ENCODE data around the gene SUMO4.

The SUMO4 gene

DNA sequence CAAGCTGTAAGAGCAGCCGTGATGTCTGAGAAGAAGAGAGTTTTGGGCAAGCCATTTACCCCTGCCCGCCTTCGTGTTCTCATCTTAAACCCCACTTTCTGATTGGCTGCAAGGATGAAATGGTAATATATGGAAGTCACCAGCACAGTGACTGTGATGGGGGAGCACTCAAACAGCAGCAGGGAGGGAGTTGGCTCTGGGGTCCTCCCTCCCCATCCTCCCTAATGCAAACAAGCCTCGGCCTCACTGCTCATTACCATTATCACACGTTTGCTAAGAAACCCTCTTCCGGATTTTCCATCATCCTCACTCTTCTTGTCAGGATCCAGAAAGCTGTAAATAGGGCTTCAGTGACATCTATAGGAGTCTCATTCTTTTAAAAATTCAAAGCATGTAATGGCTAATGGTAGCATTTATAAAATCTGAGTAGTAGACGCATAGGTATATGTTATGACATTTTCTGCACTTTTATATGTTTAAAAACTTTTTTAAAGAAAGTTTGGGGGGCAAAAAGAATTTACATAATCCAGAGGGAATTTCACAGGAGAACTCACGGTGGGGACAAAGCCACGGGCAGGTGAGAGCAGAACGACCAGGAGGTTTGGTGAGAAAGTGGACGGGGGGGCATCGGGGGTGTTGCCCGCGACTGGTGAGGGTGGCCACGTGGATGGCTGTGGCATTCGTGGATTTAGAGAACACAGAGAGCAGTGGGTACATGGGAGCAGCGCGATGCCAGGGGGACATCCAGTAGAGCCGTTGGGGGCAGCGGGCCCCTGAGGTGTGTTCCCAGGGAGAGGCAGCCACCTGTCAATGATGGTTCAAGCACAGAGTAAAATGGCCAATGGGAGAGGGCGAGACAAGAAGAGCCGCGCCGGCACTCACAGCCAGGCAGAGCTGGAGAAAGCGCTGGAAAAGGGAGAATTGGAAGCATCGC, 29.6 kb downstream of the SUMO4 start:
- DNase-seq (ENCODE audit: low spot score): no peak
- TF ChIP-seq, protein P1, sequence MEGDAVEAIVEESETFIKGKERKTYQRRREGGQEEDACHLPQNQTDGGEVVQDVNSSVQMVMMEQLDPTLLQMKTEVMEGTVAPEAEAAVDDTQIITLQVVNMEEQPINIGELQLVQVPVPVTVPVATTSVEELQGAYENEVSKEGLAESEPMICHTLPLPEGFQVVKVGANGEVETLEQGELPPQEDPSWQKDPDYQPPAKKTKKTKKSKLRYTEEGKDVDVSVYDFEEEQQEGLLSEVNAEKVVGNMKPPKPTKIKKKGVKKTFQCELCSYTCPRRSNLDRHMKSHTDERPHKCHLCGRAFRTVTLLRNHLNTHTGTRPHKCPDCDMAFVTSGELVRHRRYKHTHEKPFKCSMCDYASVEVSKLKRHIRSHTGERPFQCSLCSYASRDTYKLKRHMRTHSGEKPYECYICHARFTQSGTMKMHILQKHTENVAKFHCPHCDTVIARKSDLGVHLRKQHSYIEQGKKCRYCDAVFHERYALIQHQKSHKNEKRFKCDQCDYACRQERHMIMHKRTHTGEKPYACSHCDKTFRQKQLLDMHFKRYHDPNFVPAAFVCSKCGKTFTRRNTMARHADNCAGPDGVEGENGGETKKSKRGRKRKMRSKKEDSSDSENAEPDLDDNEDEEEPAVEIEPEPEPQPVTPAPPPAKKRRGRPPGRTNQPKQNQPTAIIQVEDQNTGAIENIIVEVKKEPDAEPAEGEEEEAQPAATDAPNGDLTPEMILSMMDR (IDR thresholded peaks at IDR 0.05): no peak
- H3K27ac ChIP-seq: no peak overlapping the region
- H3K4me3 ChIP-seq: no peak overlapping the region

DNA sequence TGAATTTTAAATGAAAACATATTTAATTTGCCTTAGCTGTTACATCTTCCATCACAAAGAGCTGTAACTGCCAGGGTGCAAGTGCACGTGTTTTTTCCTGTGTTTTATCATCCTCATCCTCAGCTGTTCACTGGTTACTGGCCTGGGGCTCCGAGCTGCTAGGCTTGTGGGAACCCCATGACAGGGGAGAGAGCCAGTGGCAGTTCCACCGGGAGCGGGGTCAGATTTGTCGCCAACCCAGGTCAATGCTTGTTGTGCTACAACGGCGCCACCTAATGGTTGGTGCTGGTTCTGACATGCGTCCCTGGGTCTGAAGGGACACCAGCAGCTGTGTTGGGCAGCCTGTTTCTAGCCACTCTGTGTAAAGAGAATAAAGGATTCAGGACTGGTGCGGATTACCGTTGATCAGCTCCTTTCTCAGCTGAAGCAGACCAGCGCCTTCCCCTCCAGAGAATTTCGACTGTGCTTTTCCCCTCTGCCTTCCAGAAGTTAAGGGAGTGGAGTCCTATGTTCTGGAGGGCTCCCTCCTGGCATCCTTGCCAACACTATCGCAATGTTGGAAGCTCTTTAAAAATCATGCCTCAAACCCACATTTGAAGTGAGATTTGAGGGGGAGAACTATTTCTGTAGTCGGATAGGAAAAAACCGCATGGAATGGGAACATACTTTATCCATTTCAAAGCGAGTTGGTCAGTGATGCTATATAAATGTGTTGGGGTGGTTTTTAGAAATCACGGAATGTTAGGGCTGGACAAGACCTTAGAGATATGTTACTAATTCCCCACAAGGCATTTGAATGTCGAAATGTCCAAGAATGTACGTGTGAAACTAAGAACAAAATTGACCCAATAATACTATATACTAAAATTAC, 32.1 kb downstream of the SUMO4 start:
- Histone ChIP-seq H3K27ac (no peak overlapping the region), H3K4me3 (no peak overlapping the region)
- TF ChIP-seq, protein P1 (IDR thresholded peaks at IDR 0.05): peak; percentile 91
- peak; percentile 87 for DNase-seq (ENCODE audit: low spot score)

DNA sequence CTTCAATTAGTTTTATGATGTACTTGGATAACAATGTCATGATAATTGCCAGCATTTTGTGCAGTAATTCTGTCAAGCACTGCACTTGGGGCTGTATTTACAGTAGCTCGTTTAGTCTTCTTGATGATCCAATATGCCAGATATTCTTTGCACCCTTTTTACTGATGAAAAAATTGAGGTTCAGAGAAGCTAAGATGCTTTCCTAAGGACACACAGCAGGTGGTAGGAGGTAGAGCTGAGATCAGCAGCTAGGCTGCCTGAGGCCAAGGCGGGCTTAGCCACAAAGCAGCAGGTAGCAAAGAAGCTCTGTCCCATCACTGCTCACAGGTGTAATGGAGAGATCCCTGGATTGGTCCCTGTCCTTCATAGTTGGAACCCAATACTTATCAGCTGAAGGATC, 33.3 kb downstream of the SUMO4 start:
- Histone ChIP-seq H3K27ac (no peak overlapping the region), H3K4me3 (no peak overlapping the region)
- DNase-seq (ENCODE audit: low spot score): no peak
- TF ChIP-seq, protein P1 (IDR thresholded peaks at IDR 0.05): no peak

DNA sequence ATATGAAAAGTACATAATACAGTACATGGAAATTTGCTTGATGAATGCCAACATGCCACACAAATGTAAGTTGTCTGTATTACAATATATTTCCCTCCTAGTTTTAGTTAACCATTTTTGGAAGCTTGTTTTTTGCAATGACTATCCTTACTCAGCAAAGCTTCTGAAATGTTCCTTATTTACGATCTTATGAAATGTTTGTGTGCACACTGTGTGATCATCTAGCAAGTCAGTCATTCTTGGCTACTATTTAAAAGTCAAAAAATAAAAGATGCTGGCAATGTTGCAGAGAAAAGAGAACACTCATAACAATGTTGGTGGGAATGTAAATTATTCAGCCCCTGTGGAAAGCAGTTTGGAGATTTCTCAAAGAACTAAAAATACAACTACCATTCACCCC, 33.8 kb downstream of the SUMO4 start:
- TF ChIP-seq, protein P1 (IDR thresholded peaks at IDR 0.05): no peak
- H3K27ac ChIP-seq: no peak overlapping the region
- no peak overlapping the region for H3K4me3 ChIP-seq
- no peak for DNase-seq (ENCODE audit: low spot score)

DNA sequence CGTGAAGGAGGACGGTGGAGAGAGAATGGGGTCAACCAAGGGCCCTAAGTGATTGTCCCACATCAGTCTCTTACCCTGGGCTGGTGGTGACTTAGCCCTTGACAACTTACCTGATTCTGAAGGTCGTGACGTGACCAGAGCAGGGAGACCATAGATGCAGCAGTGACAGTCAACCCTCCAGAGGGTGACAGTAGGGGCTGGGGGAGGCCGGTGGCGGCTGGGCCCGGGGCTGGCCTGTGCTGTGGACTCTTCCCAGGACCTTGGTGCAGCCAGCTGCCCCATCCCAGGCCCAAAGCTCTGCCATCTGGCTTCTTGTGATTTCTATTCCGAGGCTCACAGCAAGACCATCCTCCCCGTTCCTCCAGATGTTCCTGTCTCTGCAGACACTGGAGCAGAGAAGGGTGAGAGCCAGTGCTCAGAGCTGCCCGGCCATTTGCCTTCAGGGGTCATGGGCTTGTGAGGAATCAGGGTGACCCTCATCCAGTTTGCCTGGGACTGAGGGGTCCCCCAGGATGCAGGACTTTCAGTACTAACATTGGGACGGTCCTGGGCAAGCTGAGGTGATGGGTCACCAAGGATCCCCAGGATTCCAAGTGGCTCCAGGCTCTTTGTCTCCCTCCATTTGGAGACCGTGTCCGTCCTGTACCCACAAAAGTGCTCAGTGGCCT, 36.0 kb downstream of the SUMO4 start:
- Histone ChIP-seq H3K4me3 (no peak overlapping the region), H3K27ac (no peak overlapping the region)
- TF ChIP-seq, protein P1 (IDR thresholded peaks at IDR 0.05): no peak
- no peak for DNase-seq (ENCODE audit: low spot score)

DNA sequence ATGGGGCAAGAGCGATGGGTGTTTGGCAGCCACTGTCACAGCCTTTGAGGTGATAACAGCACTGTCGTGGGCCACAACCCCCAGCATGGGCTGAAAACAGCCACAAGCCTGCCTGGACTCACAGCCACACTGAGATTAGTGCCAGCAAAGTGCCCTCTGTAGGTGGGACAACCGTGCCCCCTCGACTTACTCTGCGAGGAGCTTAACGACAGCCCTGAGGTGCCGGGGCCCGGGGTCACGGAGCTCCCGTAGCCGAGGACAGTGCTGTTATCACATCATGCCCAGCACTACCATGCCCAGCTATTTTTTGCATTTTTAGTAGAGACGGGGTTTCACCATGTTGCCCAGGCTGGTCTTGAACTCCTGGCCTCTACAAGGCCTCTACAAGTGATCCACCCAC, 36.6 kb downstream of the SUMO4 start:
- Histone ChIP-seq H3K27ac (no peak overlapping the region), H3K4me3 (no peak overlapping the region)
- TF ChIP-seq, protein P1 (IDR thresholded peaks at IDR 0.05): no peak
- no peak for DNase-seq (ENCODE audit: low spot score)

Data from coronary artery (tissue), 2 donors.